Gastrocnemius medialis (tissue), 4 donors: Measurements from ENCODE around the gene ATXN7. TPM values are rescaled to one million over a fixed set of nuclear protein-coding genes. Genes with fewer than 3 reads are reported as not detected.

Experiments used
- ATAC-seq, 2 donors: fragments of 150-250 bp; one replicate each; pipeline ENCODE4 v1.9.1; 2016
- DNase-seq, 2 donors: peaks; one replicate each; pipeline ENCODE4 v3.0.0-alpha.2; 2019
- H3K27ac ChIP-seq, 4 donors: fragments of 200-600 bp; sonication (generic); 1 replicate in 1 of 4; 2 replicates in 3 of 4; pipeline ENCODE4 v1.5.1; 2016 to 2018; ENCODE audit warnings: mild to moderate bottlenecking in 2 of 4, moderate library complexity in 1 of 4
- H3K27me3 ChIP-seq, 3 donors: fragments of 200-600 bp; sonication (generic) in 2 of 3; 1 replicate in 1 of 3; 2 replicates in 2 of 3; pipeline versions ENCODE4 v1.5.1 to v1.6.0; 2016 to 2019; ENCODE audit warnings: mild to moderate bottlenecking in 1 of 3, moderate library complexity in 1 of 3
- H3K36me3 ChIP-seq, 2 donors: fragments of 200-600 bp; sonication (generic) in 1 of 2; one replicate each; pipeline ENCODE4 v1.5.1; 2017 to 2018
- H3K4me1 ChIP-seq, 2 donors: fragments of 200-600 bp; sonication (generic) in 1 of 2; one replicate each; pipeline ENCODE4 v1.5.1; 2016 to 2017; ENCODE audit warnings: mild to moderate bottlenecking in 2 of 2
- H3K4me3 ChIP-seq, 4 donors: fragments of 200-600 bp; sonication (generic) in 3 of 4; 1 replicate in 1 of 4; 2 replicates in 3 of 4; pipeline ENCODE4 v1.5.1; 2016 to 2019; ENCODE audit warnings: mild to moderate bottlenecking in 2 of 4
- H3K9me3 ChIP-seq, 3 donors: fragments of 200-600 bp; sonication (generic) in 2 of 3; 1 replicate in 1 of 3; 2 replicates in 2 of 3; pipeline ENCODE4 v1.5.1; 2016 to 2019
- POLR2A ChIP-seq, 2 donors: fragments of 450-650 bp; IDR thresholded peaks; one replicate each; pipeline ENCODE4 v1.6.1; 2017; ENCODE audit warnings: antibody characterized with exemption in 2 of 2, mild to moderate bottlenecking in 2 of 2, moderate library complexity in 2 of 2
- in situ Hi-C, 4 donors: fragments of 200-750 bp; cut with MboI; loops; one replicate each; pipeline versions ENCODE4 v1.15.0 to v1.8.0; 2017; ENCODE audit warnings: low sequenced_read_pairs in 4 of 4
- intact Hi-C: fragments of 100-400 bp; cut with DNase I; formaldehyde crosslinking; loops from one replicate; pipeline ENCODE4 v1.15.1; 2023; ENCODE audit warnings: low total_unique reads
- total RNA-seq, 4 donors: library from RNA; depleted of rRNA; stranded (reverse); fragments of >200 nt; gene quantifications; one replicate each; pipeline versions ENCODE4 v1.1.0 to v1.2.3, GENCODE V29; 2016
- TF ChIP-seq, protein P1 (sequence below), 5 experiments: fragments of 450-650 bp in 3 of 5; fragments of 200-600 bp in 2 of 5; sonication (generic) in 2 of 5; IDR thresholded peaks in 4 of 5; conservative IDR thresholded peaks in 1 of 5; 1 replicate in 4 of 5; 2 replicates in 1 of 5; pipeline ENCODE4 v1.5.1; 2016 to 2019; ENCODE audit warnings: antibody characterized with exemption in 5 of 5, mild to moderate bottlenecking in 3 of 5, moderate library complexity in 3 of 5

ATXN7 gene
- total RNA-seq, 4 donors from 2014 or later, result 14.5 to 27.4 (median 23.7) TPM

DNA sequence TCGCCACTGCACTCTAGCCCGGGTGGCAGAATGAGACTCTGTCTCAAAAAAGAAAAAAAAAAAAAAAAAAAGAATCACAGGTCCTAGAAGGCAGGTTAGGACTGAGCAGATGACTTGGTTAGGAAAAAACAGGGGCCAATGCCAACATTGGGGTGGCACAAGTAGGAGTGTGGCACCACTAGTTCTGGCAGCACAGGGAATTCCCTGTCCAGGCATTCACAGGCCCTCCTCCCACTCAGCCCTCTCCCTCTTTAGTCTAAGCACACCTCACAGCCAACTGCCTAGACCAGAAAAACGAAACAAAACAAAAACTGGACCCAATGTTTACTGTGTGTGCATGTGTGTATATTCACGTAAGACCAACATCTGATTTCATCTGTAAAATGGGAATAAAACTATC, 10.6 kb upstream of the ATXN7 start:
- no peak overlapping the region for H3K27ac ChIP-seq
- no peaks in the 10 kb centered on the region for H3K27me3 ChIP-seq
- peaks cover under 1 to 8% of the 10 kb centered on the region in 2 donors for H3K4me1 ChIP-seq
- no peaks in the 10 kb centered on the region for H3K9me3 ChIP-seq
- DNase-seq (no peak), ATAC-seq (no peak)
- H3K36me3 ChIP-seq, result no peaks in the 10 kb centered on the region
- no peak overlapping the region for H3K4me3 ChIP-seq
- in situ Hi-C loops, result no loop called here
- TF ChIP-seq, protein P1, sequence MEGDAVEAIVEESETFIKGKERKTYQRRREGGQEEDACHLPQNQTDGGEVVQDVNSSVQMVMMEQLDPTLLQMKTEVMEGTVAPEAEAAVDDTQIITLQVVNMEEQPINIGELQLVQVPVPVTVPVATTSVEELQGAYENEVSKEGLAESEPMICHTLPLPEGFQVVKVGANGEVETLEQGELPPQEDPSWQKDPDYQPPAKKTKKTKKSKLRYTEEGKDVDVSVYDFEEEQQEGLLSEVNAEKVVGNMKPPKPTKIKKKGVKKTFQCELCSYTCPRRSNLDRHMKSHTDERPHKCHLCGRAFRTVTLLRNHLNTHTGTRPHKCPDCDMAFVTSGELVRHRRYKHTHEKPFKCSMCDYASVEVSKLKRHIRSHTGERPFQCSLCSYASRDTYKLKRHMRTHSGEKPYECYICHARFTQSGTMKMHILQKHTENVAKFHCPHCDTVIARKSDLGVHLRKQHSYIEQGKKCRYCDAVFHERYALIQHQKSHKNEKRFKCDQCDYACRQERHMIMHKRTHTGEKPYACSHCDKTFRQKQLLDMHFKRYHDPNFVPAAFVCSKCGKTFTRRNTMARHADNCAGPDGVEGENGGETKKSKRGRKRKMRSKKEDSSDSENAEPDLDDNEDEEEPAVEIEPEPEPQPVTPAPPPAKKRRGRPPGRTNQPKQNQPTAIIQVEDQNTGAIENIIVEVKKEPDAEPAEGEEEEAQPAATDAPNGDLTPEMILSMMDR (IDR thresholded peaks at IDR 0.05 in 4 of 5, conservative IDR thresholded peaks at IDR 0.05 in 1 of 5), result no peak
- no peak for TF ChIP-seq POLR2A (IDR thresholded peaks at IDR 0.05)
- intact Hi-C loops, result no loop called here

DNA sequence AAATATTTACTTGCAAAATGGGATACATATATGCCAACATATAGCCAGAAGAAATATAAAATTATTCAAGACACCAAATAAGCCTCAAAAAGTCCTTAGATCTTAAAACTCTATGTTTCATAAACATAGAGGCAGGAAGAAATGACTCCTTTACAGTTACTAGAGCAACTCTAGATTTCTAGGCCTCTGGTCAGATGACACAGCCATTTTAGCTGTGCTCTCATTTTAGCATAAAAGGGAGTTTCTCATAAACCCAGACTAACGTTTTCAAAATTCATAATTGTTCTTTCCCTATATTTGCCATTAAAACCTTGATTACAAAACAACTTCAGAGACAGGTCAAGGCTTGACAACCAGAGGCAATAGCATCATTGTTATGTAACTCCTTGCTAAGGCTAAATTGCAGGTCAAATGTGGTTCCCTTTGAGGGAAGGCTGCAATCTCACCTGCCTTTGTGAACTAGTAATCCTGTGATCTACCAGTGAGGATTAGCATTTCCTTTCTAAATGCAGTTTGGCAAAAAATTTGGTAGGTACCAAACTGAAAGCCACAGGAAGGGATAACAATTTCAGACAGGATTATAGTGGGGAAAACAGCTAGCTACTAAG, 8.2 kb upstream of the ATXN7 start:
- in situ Hi-C loops, result no loop called here
- Histone ChIP-seq H3K9me3 (no peaks in the 10 kb centered on the region), H3K27me3 (no peaks in the 10 kb centered on the region), H3K36me3 (no peaks in the 10 kb centered on the region), H3K27ac (no peak overlapping the region), H3K4me3 (no peak overlapping the region), H3K4me1 (peaks cover 5 to 8% of the 10 kb centered on the region in 2 donors)
- no peak for ATAC-seq
- no peak for DNase-seq
- TF ChIP-seq, protein P1 (IDR thresholded peaks at IDR 0.05 in 4 of 5, conservative IDR thresholded peaks at IDR 0.05 in 1 of 5), result no peak
- TF ChIP-seq POLR2A (IDR thresholded peaks at IDR 0.05), result no peak
- intact Hi-C loops, result no loop called here

DNA sequence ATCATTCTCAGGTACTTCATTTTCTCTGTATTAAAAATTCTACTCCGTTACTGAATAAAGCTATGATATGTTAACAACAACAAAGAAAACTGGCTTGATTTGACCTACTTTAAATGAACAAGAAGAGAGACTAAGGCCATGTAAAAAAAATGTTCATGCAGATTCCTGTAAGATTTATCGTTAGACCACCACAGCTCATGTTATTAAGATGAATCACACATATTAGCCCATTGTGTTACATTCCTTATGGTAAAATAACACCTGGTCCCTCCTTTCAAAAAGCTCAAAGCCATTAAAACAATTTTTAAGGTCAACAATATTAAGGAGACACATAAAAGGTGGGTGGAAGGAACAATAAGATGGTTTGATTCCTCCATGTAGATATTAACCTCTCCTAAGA, 6.4 kb upstream of the ATXN7 start:
- TF ChIP-seq, protein P1 (IDR thresholded peaks at IDR 0.05 in 4 of 5, conservative IDR thresholded peaks at IDR 0.05 in 1 of 5), result no peak
- TF ChIP-seq POLR2A (IDR thresholded peaks at IDR 0.05), result no peak
- Histone ChIP-seq H3K27ac (no peak overlapping the region), H3K4me3 (no peak overlapping the region), H3K9me3 (no peaks in the 10 kb centered on the region), H3K36me3 (no peaks in the 10 kb centered on the region), H3K27me3 (no peaks in the 10 kb centered on the region), H3K4me1 (peaks cover 8 to 10% of the 10 kb centered on the region in 2 donors)
- no peak for DNase-seq
- in situ Hi-C loops (no loop called here), intact Hi-C loops (no loop called here)
- no peak for ATAC-seq

DNA sequence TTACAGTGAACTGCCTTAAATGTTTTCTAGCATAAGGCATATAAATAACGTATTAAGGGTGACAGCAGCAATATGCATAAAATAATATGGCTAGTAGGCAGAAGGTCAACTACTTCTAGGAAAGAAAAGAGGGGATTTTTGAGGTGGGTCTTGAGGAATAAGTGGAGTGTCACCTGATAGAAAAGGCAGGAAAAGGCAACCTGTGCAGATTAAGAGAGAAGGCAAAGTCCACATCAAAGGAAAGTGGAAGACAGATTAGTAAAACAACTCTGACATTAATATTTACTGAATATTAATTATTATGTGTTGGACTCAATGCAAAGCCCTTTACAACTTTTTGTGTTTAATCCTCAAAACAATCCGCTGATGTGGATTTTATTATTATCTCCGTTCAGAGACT, 2.9 kb upstream of the ATXN7 start:
- Histone ChIP-seq H3K27me3 (no peaks in the 10 kb centered on the region), H3K4me3 (no peak overlapping the region), H3K36me3 (no peaks in the 10 kb centered on the region), H3K4me1 (peaks cover 17 to 20% of the 10 kb centered on the region in 2 donors), H3K9me3 (no peaks in the 10 kb centered on the region), H3K27ac (no peak overlapping the region)
- TF ChIP-seq, protein P1 (IDR thresholded peaks at IDR 0.05 in 4 of 5, conservative IDR thresholded peaks at IDR 0.05 in 1 of 5), result no peak
- no peak for TF ChIP-seq POLR2A (IDR thresholded peaks at IDR 0.05)
- intact Hi-C loops, result loop anchor here (10.0 kb wide), 1 partner anchor 134 kb away; no protein-coding TSS in a partner anchor
- in situ Hi-C loops, result no loop called here
- no peak for ATAC-seq
- no peak for DNase-seq

DNA sequence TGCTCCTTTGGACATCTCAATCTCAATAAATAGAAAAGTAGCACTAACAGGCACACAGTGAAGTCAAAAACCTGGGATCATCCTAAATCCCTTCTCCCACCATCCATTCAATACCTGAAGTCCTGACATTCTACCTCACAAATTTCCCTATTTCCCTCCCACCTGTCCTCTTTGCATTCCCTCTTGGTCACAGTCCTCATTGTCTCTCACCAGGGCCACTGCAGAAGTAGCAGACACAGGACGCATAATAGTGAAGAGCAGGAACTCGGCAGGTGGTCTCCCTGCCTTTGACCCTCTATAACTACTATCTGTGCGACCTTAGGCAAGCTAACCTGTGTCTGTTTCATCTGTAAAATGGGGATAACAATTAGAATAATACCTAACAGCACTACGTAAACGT, 2.4 kb upstream of the ATXN7 start:
- ATAC-seq, result no peak
- in situ Hi-C loops (no loop called here), intact Hi-C loops (loop anchor here (10.0 kb wide), 1 partner anchor 133 kb away; no protein-coding TSS in a partner anchor)
- no peak overlapping the region for H3K27ac ChIP-seq
- DNase-seq, result no peak
- TF ChIP-seq POLR2A (IDR thresholded peaks at IDR 0.05), result no peak
- TF ChIP-seq, protein P1 (IDR thresholded peaks at IDR 0.05 in 4 of 5, conservative IDR thresholded peaks at IDR 0.05 in 1 of 5), result no peak
- H3K4me1 ChIP-seq, result peaks cover 17 to 20% of the 10 kb centered on the region in 2 donors
- no peaks in the 10 kb centered on the region for H3K27me3 ChIP-seq
- no peaks in the 10 kb centered on the region for H3K9me3 ChIP-seq
- H3K4me3 ChIP-seq, result no peak overlapping the region
- H3K36me3 ChIP-seq, result no peaks in the 10 kb centered on the region
